SK-N-SH treated with all-trans-retinoic acid at 6 μM for 48 hours (cell line): ENCODE measurements around the gene GOLGA5.

ENCODE experiments used
- ARNTL ChIP-seq: fragments of 450-650 bp; formaldehyde crosslinking; IDR thresholded peaks from 2 replicates; pipeline ENCODE4 v1.5.0; 2020; ENCODE audit warnings: low read depth, mild to moderate bottlenecking, moderate library complexity, borderline replicate concordance
- GLIS3 ChIP-seq: fragments of 250-450 bp; sonication (Bioruptor Pico); IDR thresholded peaks from 2 replicates; pipeline ENCODE4 v1.5.0; 2020; ENCODE audit warnings: mild to moderate bottlenecking, moderate library complexity
- TCF4 ChIP-seq: fragments of 250-450 bp; sonication (Bioruptor Pico); IDR thresholded peaks from 2 replicates; pipeline ENCODE4 v1.8.0; 2021; ENCODE audit warnings: mild to moderate bottlenecking, moderate library complexity, borderline replicate concordance
- ZFP30 ChIP-seq: fragments of 450-650 bp; formaldehyde crosslinking; IDR thresholded peaks from 2 replicates; pipeline ENCODE4 v1.5.0; 2022; ENCODE audit warnings: mild to moderate bottlenecking, moderate library complexity
- ZNF70 ChIP-seq: fragments of 450-650 bp; formaldehyde crosslinking; IDR thresholded peaks from 2 replicates; pipeline ENCODE4 v1.5.0; 2020; ENCODE audit warnings: mild to moderate bottlenecking, moderate library complexity
- ZNF8 ChIP-seq: fragments of 450-650 bp; formaldehyde crosslinking; IDR thresholded peaks from 2 replicates; pipeline ENCODE4 v1.5.0; 2020; ENCODE audit warnings: mild to moderate bottlenecking, moderate library complexity
- TF ChIP-seq, protein P1 (sequence below): fragments of 250-450 bp; sonication (Bioruptor Pico); IDR thresholded peaks from 2 replicates; pipeline ENCODE4 v1.8.0; 2020; ENCODE audit warnings: mild to moderate bottlenecking, moderate library complexity, borderline replicate concordance
- TF ChIP-seq, protein P2 (sequence below): fragments of 250-450 bp; sonication (Bioruptor Pico); IDR thresholded peaks from 2 replicates; pipeline ENCODE4 v1.5.1; 2020; ENCODE audit warnings: low read depth, mild to moderate bottlenecking, moderate library complexity

DNA sequence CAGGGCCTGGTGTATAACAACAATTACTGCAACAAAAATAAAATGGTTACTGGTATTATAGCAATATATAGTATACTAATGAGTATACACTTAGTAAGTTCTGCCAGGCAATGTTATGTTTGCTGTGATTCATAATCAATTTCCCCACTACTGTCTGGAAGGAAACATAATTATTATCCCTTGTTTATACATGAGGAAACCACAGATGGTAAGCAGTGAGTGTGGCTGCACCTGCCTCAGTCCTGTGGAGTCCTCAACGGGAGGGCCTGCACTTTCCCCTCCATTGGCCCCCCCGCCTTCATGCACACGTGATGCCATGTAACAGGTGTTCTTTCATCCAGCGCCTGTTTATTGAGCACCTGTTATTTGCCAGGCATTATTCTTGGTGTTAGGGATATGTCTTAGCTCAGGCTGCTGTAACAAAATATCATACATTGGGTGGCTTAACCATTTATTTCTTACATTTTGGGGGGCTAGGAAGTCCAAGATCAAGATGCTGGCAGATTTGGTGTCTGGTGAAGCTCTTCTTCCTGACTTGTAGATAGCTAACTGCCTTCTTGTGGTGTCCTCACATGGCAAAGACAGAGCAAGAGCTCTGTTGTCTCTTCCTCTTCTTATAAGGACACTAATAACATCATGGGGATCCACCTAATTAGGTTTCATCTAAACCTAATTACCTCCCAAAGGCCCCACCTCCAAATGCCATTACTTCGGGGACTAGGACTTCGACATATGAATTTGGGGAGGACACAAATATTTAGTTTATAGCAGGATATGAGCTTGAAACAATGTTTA lies 69.4 kb downstream of the GOLGA5 start:
- no peak for TF ChIP-seq ZFP30 (CRISPR knock-in tag)
- no peak for TF ChIP-seq GLIS3 (CRISPR knock-in tag)
- TF ChIP-seq, protein P1, sequence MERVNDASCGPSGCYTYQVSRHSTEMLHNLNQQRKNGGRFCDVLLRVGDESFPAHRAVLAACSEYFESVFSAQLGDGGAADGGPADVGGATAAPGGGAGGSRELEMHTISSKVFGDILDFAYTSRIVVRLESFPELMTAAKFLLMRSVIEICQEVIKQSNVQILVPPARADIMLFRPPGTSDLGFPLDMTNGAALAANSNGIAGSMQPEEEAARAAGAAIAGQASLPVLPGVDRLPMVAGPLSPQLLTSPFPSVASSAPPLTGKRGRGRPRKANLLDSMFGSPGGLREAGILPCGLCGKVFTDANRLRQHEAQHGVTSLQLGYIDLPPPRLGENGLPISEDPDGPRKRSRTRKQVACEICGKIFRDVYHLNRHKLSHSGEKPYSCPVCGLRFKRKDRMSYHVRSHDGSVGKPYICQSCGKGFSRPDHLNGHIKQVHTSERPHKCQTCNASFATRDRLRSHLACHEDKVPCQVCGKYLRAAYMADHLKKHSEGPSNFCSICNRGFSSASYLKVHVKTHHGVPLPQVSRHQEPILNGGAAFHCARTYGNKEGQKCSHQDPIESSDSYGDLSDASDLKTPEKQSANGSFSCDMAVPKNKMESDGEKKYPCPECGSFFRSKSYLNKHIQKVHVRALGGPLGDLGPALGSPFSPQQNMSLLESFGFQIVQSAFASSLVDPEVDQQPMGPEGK (CRISPR knock-in tag), result no peak
- TF ChIP-seq, protein P2, sequence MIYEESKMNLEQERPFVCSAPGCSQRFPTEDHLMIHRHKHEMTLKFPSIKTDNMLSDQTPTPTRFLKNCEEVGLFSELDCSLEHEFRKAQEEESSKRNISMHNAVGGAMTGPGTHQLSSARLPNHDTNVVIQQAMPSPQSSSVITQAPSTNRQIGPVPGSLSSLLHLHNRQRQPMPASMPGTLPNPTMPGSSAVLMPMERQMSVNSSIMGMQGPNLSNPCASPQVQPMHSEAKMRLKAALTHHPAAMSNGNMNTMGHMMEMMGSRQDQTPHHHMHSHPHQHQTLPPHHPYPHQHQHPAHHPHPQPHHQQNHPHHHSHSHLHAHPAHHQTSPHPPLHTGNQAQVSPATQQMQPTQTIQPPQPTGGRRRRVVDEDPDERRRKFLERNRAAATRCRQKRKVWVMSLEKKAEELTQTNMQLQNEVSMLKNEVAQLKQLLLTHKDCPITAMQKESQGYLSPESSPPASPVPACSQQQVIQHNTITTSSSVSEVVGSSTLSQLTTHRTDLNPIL (CRISPR knock-in tag), result no peak
- TF ChIP-seq TCF4, result no peak
- no peak for TF ChIP-seq ZNF70 (CRISPR knock-in tag)
- no peak for TF ChIP-seq ARNTL (CRISPR knock-in tag)
- TF ChIP-seq ZNF8 (CRISPR knock-in tag), result no peak
